GM21723 (cell line): ENCODE results near the gene NSMCE1.
"Not testable (repeated sequence)": the region's sequence is repeated elsewhere in the genome, so short reads cannot be mapped to it uniquely, and the experiment has no call there.

Source experiments
- ATAC-seq: cut with Tn5 transposase; IDR thresholded peaks from one replicate; pipeline ENCODE4 v1.9.1; 2021; ENCODE audit warnings: mild to moderate bottlenecking, moderate library complexity; ENCODE audit not compliant: unreplicated experiment

The NSMCE1 gene

GRCh38 chr16:27272697-27273096, 4.1 kb upstream of the NSMCE1 start:
- not testable (repeated sequence) for ATAC-seq

GRCh38 chr16:27272076-27272475, 3.5 kb upstream of the NSMCE1 start:
- no peak for ATAC-seq

GRCh38 chr16:27270349-27270748, 1.8 kb upstream of the NSMCE1 start:
- no peak for ATAC-seq

- ATAC-seq, result no peak
Observed at GRCh38 chr16:27269300-27270150, 953 bp upstream of the NSMCE1 start.

- ATAC-seq, result no peak
Observed at GRCh38 chr16:27267037-27267677, 1.4 kb downstream of the NSMCE1 start.

GRCh38 chr16:27265982-27266381, 2.6 kb downstream of the NSMCE1 start:
- no peak for ATAC-seq

GRCh38 chr16:27264151-27264550, 4.4 kb downstream of the NSMCE1 start:
- ATAC-seq, result no peak

GRCh38 chr16:27262904-27263423, 5.6 kb downstream of the NSMCE1 start:
- not testable (repeated sequence) for ATAC-seq

- no peak for ATAC-seq
Observed at GRCh38 chr16:27259710-27260109, 8.9 kb downstream of the NSMCE1 start.

GRCh38 chr16:27258241-27258734, 10.3 kb downstream of the NSMCE1 start:
- ATAC-seq, result no peak

- no peak for ATAC-seq
Observed at GRCh38 chr16:27257271-27257670, 11.3 kb downstream of the NSMCE1 start.

- ATAC-seq, result no peak
Observed at GRCh38 chr16:27256861-27257260, 11.7 kb downstream of the NSMCE1 start.

GRCh38 chr16:27254262-27254811, 14.2 kb downstream of the NSMCE1 start:
- ATAC-seq, result peak; percentile 70

- no peak for ATAC-seq
Observed at GRCh38 chr16:27253526-27253930, 15.0 kb downstream of the NSMCE1 start.

GRCh38 chr16:27252206-27252585, 16.4 kb downstream of the NSMCE1 start:
- ATAC-seq, result no peak

GRCh38 chr16:27251541-27252205, 16.9 kb downstream of the NSMCE1 start:
- no peak for ATAC-seq

GRCh38 chr16:27248886-27249285, 19.7 kb downstream of the NSMCE1 start:
- not testable (repeated sequence) for ATAC-seq

- ATAC-seq, result no peak
Observed at GRCh38 chr16:27248036-27248435, 20.5 kb downstream of the NSMCE1 start.

- ATAC-seq, result not testable (repeated sequence)
Observed at GRCh38 chr16:27247076-27247475, 21.5 kb downstream of the NSMCE1 start.

GRCh38 chr16:27246439-27246838, 22.1 kb downstream of the NSMCE1 start:
- no peak for ATAC-seq
